Fibroblast of the aortic adventitia (primary cell): Measurements from ENCODE around the gene TRIM63. TPM values are rescaled to one million over a fixed set of nuclear protein-coding genes. Genes with fewer than 3 reads are reported as not detected.

Experiments
- DNase-seq: peaks from one replicate; pipeline ENCODE4 v3.0.0-alpha.2; 2010; ENCODE audit warnings: low read depth
- H3K4me3 ChIP-seq: 2 replicates; pipeline ENCODE4 v1.5.1; 2011; ENCODE audit warnings: low read depth, mild to moderate bottlenecking, control low read depth, low read length, moderate library complexity
- CTCF ChIP-seq: IDR thresholded peaks from 2 replicates; pipeline ENCODE4 v1.5.1; 2011; ENCODE audit warnings: mild to moderate bottlenecking, low read length, control low read depth, inconsistent platforms; ENCODE audit not compliant: insufficient read depth
- total RNA-seq: library from RNA; depleted of rRNA; stranded (reverse); fragments of >200 nt; gene quantifications from 2 replicates; pipeline ENCODE4 v1.2.3, GENCODE V29; 2012; ENCODE audit warnings: low replicate concordance

Gene TRIM63
- total RNA-seq, 1 donor = 0.09 TPM

DNA sequence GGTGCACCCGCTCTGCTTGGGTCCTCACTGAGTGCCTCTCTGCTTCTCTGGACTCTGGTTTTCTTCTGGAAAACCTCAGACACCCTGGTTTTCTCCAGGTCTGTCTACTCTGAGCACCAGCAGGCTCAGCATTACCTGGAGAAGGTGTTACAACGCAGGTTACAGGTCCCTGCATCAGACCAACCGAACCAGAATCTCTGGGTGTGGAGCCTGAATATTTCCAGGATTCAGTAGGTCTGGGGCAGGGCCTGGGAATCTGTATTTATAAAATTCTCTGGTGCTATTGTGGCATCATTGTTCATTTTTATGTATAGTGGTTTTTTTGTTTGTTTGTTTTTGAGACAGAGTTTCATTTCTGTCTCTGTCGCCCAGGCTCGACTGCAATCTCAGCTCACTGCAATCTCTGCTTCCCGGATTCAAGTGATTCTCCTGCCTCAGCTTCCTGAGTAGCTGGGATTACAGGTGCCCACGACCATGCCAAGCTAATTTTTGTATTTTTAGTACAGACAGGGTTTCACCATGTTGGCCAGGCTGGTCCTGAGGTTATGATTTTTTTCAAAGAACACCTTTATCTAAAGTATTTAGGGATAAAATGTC, 20.1 kb downstream of the TRIM63 start:
- H3K4me3 ChIP-seq = no peak overlapping the region
- DNase-seq = no peak
- TF ChIP-seq CTCF = no peak

GRCh38 chr1:26046246-26047095, 21.0 kb downstream of the TRIM63 start:
- no peak for TF ChIP-seq CTCF
- DNase-seq = no peak
- no peak overlapping the region for H3K4me3 ChIP-seq

DNA sequence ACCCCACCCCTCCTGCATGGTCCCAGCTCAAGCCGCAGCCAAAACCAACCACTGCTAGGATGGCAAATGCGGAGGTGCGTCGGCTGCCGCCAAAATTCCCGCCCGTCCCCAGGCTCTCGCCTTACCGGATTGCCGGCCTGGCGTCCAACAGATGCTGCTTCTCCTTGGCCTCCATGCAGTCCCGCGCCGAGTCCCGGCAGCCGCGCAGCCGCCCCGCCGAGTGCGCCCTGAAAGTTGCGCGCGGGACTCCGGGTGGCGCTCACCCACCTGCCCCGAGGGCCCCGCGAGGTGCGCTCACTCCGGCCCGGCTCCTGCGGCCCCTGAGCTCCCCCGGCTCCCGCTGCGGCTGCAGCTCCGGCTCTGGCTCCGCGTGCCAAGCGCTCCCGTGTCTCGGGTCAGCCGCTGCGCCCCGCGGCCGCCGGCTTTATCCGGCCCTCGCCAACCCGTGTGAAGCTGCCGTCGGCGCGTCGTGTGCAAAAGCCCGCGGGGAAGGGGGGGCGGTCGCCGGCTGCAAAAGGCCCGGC, 21.6 kb downstream of the TRIM63 start, which contains the start of gene SLC30A2:
Gene SLC30A2 (minus strand): TSS at position 397 of the 524 bp plus-strand sequence. CDS start 222 bp downstream, at position 175.
- H3K4me3 ChIP-seq = no peak within 1 kb of the TSS
- TF ChIP-seq CTCF = no peak
- no peak for DNase-seq

DNA sequence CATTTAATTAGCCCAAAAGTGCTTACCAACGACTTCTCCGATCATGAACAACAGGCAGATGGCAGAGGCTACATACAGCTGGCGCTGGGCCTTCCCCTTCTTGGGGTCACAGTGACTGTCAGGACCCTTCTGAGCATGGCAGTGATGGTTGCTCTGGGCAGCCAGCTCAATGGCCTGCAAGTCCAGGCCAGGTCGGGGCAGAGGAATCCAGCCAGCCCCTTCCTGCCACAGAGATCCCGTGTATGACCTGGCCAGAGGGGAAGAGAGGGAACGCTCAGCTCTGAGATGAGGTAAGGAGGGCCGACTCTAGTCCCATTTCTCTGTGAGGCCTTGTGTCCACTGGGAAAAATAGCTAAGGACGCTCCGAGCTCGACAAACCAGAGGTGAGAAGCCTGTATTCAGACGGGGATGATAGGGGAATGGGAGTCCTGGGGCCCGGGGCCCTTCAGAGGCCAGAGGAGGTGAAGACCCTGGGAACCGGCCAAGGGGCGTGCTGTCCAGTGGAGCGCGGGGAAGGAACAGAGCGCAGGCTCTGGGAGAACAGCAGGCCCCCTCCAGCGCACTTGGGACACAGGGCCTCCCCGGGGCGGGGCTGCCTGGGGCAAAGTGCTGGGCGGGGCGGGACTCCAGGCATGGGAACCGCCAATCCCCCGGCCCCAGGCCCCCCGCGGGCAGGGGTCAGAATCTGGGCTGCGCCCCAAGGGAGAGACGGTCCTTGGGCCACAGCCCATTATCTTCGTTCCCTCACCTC, 22.3 kb downstream of the TRIM63 start:
- TF ChIP-seq CTCF = no peak
- DNase-seq = no peak
- no peak overlapping the region for H3K4me3 ChIP-seq

GRCh38 chr1:26044414-26044813, 23.0 kb downstream of the TRIM63 start:
- no peak for DNase-seq
- no peak overlapping the region for H3K4me3 ChIP-seq
- no peak for TF ChIP-seq CTCF

DNA sequence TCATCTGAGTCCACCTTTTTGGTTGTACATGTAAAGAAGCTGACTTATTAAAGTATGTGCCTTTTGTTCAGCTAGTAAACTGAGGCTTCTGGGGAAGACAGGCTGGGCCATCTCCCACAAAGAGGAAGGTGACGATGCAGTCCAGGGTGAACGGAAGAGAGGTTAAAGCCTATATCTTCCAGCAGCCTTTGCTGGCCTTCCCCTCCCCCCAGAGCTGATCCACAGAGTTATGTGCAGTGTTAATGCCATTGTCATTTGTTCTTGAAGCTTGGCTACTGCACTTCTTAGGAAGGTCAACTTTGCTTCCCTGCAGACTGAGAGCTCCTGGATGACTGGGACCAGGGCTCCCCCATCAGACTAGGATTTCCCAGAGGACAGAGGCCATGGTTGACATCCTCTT, 23.7 kb downstream of the TRIM63 start:
- no peak for TF ChIP-seq CTCF
- no peak overlapping the region for H3K4me3 ChIP-seq
- DNase-seq = no peak
